ENCODE measurements around the gene CCNY.
"Not testable (repeated sequence)": the region's sequence is repeated elsewhere in the genome, so short reads cannot be mapped to it uniquely, and the experiment has no call there.

Gene CCNY

GRCh38 chr10:35535136-35535535 lies 198.8 kb downstream of the CCNY start:
- DNase-seq = no peak

DNA sequence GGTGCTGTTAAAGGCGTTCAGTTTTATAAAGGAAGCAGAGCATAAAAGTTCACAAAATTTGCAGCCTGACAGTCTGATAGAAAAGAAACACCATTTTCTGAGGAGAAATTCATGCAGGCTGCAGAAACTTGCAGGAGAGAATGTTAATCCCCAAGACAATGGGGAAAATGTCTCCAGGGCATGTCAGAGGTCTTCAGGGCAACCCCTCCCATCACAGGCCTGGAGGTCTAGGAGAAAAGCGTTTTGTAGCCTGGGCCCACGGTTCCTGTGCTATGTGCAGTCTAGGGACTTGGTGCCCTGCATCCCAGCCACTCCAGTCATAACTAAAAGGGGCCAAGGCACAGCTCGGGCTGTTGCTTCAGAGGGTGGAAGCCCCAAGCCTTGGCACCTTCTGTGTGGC lies 200.5 kb downstream of the CCNY start:
- no peak for DNase-seq

- not testable (repeated sequence) for DNase-seq
Measured at GRCh38 chr10:35537925-35538324, 201.6 kb downstream of the CCNY start.

- no peak for DNase-seq
Measured at GRCh38 chr10:35540296-35541164, 204.2 kb downstream of the CCNY start.

- no peak for DNase-seq
Measured at GRCh38 chr10:35541720-35542119, 205.4 kb downstream of the CCNY start.

DNA sequence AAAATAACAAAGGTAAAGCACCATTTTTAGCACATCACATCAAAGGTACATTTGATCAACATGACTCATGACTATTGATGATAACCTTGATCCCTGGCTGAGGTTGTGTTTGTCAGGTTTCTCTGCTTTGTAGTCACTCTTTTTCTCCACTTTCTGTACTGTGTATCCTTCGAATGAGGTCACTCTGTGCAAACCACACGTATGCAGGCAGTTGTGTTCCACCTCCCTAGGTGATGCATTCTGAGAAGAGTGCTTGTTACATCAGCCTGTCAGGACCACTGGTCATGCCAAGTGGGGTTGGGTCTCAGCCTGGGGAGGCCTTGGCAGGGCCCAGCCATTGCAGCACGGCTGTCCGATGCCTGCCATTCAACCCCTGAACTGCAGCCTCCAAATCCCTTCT lies 206.0 kb downstream of the CCNY start:
- DNase-seq = no peak

GRCh38 chr10:35545079-35545657 lies 208.9 kb downstream of the CCNY start:
- no peak for DNase-seq

DNA sequence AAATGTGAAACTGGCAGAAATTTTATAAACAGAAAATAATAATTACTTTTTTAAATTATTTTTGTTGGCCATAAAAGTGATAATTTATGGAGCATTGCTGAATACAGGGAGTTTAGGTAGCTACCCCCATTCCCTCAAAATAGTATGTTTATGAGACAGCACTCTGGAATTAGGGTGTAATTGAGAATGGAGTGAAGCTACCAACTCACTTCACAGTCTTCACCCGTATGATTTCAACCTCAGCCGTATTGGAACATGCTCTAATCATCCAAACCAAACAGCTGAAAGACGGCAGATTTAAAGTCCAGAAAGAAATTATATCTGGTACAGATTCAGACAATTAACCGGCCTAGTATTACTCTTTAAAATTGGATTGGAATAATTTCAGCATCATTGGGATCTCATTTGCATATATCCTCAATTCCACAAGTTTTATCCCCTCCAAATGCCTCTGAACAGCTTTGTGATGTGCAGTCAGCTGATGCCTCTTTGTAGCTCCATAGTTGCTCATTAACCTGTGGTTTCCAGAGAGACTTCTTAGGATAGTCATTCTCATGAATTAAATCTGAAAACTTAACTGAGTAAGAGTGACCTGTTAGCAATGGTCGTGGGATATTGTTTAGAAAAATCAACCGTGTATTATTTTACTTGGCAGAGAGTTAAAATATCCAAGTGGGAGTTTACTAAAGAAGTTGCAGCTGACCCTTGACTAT lies 209.7 kb downstream of the CCNY start:
- DNase-seq = no peak

DNA sequence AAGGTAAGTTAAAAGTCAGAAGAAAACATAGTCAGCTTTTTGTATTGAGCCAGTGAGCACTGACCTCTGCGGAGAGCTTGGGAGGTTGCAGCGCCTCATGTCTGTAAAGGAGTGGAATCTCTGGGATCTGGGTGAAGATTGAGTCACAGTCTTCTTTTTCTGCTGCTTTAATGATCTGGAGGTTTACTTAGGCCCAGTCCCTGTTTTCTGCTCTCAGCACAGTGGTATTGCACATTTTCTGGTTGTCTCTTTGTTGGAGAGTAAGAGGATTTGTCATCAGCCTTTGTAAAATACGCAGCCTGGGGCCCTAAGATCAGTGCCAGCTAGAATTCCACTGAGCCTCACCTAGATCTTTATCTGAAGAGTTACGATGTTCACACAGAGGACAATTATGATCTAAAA lies 210.5 kb downstream of the CCNY start:
- no peak for DNase-seq

DNA sequence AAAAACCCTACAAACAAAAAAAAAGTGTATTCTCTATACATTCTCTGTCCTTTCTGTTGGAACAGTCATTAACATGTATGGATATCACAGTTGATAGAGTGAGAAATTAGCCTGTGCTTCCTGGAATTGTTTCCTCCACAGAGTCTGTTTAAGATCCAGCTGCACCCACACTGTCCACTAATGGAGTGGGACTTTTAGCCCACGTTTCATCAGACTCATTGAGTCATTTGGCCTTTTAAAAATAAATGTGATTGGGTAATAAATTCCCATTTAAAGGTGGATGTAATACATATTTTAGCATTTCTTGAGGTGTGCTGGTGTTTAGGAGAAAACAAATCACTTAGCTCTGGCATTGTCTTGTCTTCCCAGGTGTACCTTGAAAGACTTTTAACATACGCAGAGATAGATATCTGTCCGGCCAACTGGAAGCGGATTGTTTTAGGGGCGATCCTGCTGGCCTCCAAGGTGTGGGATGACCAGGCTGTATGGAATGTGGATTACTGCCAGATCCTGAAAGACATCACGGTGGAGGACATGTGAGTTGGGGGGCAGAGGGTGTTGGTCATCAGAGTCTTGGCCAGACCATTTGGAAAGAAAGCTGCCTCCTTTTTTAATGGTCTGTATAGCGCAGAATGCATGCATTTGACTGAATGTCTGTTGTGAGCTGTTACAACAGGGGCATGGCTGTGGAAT lies 216.5 kb downstream of the CCNY start:
- DNase-seq = no peak

DNA sequence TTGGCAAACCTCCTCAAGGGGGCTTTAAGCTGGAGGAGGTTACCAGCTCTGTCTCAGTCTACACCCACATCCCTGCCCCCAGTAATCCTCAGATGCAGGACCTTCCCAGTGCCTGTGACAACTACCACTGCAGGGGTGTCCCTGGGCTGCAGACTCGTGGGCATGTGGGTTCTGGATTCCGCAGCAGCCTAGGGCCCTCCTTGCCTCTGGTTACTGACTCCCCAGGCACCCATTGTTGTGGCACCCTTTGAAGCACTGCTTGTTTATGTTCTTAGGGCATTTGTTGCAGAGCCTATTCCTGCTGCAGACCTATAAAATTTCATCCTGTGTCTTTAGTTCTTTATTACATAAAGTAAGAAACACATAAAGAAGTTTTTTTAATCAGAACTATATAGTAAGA lies 217.7 kb downstream of the CCNY start:
- DNase-seq = no peak

DNA sequence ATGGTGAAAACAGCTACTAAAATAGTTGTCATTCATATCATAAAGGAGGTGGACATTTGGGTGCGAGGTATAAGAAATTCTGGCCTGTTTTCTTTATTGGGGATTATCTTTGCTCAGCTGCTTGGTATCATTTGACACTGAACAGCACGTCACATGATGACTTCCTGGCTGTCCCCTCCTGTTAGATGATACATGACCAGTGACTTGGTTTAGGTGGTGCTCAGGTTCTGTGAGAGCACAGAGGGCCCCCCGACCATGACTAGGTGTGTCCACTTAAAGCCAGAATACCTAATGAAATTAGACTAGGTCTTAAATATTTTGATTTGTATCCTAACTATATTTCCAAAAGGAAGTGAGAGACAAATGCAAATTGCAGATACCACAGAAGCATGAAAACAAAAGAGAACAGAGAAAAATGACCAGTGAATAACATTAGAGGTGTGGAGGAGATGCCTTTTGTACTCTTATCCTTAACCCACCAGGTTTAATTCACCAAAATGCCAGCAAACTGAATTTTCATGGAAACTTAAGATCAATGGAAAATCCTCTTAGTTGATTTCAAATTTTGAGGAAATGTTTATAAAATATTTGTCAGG lies 218.2 kb downstream of the CCNY start:
- DNase-seq = no peak

GRCh38 chr10:35555962-35556930 lies 219.9 kb downstream of the CCNY start:
- no peak for DNase-seq

DNA sequence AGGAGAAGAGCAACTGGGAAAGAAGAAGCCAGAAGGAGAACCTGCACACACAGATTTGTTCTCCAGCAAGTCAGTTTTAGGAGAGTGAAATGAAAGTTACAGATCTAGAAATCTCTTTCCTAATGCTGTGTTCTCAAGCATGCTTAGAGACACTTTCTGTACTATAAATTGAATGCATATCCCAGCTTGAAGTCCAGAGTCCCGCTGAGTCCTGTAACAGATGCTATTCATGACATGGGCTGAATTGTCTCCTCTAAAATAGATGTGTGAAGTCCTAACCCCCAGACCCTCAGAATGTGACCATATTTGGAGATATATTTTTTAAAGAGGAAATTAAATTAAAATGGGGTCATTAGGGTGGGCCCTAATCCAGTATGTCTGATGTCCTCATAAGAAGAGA lies 222.0 kb downstream of the CCNY start:
- DNase-seq = no peak

- no peak for DNase-seq
Measured at GRCh38 chr10:35559416-35559815, 223.1 kb downstream of the CCNY start.

DNA sequence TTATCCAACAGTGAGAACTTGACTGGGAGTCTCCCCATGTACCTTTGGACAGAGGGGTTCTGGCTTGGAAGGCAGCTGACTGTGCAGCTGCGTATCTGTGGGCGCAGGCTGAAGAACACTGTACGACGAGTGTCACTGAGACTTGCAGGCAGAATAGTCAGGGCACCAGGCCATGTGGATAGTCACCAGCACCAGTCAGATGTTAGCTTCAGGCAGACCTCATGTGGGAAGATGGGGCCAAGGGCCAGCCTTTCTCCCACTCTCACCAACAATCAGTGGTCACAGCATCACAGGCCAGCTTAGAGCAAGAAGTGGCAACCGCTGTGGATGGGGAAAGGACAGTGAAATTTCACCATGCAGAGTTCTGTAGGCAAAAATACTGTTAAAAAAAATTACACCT lies 225.4 kb downstream of the CCNY start:
- no peak for DNase-seq

- no peak for DNase-seq
Measured at GRCh38 chr10:35562427-35562826, 226.1 kb downstream of the CCNY start.

DNA sequence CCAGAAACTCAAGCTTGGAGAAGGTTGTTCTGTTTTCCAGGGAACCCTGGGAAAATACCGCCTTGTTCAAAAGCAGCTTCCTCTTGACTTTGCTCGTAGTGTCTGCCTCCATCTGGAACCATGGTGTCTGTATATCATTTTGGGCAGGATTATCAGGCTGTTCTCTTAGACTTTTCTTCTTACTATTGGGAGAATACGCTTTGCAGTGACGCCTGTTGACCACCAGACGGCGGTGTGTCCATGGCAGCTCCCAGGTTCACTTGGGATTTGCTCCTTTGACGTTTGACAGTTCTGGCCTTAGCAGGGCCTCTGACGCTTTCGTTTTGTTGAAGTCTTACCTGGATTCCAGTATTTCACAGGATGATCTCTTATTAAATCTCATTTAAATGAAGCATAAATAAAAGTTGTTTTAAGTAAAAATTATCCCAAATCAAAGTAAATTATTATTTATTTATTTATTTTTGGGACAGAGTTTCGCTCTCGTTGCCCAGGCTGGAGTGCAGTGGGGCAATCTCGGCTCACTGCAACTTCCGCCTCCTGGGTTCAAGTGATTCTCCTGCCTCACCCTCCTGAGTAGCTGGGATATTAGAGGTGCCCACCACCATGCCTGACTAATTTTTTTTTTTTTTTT lies 227.1 kb downstream of the CCNY start:
- peak; percentile 58 to 60 for DNase-seq

DNA sequence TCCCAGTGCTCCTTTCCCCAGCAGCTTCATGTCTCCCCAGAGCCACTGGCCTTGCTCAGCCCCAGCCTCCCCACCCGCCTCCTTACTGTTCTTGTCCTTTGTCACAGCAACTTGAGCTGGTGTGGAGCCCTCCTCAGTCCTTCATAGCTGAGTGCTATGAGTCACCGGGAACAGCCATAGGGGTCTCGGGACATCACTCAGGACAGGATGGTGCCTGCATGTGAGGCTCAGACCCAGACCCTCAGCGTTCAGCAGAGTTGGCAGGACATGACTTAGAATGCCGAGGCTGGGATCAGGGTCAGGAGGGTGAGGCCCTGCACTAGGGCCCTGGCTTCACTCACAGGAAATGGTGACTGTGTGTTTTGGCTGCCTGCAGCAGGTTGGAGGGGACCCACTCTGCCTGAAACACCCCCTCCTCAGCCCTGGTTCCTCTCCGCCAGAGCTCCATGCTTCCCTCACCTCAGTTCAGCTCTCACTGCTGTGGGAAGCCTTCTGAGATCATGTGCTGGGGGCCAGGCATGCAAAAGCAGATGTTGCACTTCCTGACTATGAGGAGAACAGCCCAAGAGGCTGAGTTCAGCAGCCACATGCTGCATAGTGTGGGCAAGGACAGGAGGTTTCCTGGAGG lies 228.1 kb downstream of the CCNY start:
- DNase-seq = no peak

GRCh38 chr10:35565602-35566081 lies 229.3 kb downstream of the CCNY start:
- no peak for DNase-seq

DNA sequence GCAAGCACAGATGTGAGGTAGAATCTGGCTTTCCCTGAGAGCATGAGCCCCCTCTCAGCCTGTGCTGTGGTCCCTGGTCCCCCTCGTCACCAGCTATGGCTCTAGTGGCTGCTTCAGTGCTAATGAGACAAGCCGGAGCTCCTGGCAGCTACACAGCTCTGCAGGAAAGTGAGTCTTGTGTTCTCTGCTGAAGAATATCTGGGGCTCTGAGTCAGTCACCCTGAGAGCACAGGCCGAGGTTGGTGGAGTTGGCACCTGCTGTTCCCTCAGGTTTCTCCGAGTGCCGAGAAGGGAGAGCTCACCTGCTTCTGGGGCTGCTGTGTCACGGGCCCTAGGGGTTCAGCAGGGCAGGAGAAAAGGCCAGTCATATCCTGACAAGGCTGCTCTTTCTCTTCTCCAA lies 231.6 kb downstream of the CCNY start:
- no peak for DNase-seq
